GM21367 (cell line): ENCODE data around the gene PFKFB3.
"Not testable (repeated sequence)": the region's sequence is repeated elsewhere in the genome, so short reads cannot be mapped to it uniquely, and the experiment has no call there.

Experiments
- ATAC-seq: cut with Tn5 transposase; IDR thresholded peaks from one replicate; pipeline ENCODE4 v1.9.1; 2021; ENCODE audit not compliant: unreplicated experiment

PFKFB3 gene

DNA sequence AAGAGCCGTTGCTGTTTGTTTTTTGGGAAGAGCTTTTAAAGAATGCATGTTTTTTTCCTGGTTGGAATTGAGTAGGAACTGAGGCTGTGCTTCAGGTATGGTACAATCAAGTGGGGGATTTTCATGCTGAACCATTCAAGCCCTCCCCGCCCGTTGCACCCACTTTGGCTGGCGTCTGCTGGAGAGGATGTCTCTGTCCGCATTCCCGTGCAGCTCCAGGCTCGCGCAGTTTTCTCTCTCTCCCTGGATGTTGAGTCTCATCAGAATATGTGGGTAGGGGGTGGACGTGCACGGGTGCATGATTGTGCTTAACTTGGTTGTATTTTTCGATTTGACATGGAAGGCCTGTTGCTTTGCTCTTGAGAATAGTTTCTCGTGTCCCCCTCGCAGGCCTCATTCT is 31.6 kb downstream of the PFKFB3 start:
- ATAC-seq, result no peak

GRCh38 chr10:6236349-6237198 is 33.8 kb downstream of the PFKFB3 start:
- no peak for ATAC-seq

DNA sequence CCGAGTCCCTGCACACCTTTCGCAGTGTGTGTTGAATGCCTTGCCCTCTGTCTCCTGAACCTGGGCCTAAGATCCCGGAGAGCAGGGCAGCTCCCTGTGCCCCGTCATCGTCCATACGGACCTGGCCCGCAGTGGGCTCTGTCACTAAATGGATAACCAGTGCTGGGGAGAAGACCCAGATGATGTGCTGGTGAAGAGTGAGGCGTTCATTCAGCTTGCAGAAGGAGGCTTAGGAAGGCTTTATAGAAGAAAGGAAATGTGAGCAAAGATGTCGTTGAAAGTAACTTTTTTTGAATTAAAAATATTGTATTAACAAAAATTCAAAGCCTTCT is 34.4 kb downstream of the PFKFB3 start:
- no peak for ATAC-seq

DNA sequence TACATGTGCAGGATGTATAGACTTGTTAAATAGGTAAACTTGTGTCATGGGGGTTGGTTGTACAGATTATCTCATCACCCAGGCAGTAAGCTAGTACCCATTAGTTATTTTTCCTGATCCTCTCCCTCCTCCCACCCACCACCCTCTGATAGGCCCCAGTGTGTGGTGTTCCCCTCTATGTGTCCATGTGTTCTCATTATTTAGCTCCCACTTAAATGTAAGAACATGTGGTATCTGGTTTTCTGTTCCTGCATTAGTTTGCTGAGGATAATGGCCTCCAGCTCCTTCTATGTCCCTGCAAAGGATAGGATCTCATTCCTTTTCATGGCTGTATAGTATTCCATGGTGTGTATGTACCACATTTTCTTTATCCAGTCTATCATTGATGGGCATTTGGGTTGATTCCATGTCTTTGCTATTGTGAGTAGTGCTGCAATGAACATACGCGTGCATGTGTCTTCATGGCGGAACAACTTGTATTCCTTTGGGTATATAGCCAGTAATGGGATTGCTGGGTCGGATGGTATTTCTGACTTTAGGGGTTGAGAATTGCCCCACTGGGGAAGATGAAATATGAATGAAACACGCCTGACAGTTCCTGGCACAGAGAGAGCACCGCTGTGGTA is 36.0 kb downstream of the PFKFB3 start:
- not testable (repeated sequence) for ATAC-seq

GRCh38 chr10:6239213-6239991 is 36.7 kb downstream of the PFKFB3 start:
- no peak for ATAC-seq

GRCh38 chr10:6240254-6240653 is 37.5 kb downstream of the PFKFB3 start:
- no peak for ATAC-seq

DNA sequence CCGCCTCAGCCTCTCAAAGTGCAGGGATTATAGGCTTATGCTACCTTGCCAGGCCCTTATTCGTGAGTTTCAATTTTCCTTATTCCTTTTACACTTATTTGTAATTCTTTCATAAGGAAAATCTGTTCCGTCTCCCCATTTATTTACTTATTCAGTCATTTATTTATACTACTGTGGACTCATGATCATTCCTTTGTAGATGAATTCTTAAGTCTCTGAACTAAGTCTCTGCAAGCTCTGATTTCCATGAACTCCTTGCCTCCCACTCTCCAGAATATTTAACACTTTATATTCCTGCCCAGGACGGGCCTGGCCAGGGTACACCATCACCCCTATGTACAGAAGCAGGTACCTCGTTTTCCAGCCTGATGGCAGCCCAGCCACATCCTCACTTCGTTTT is 39.4 kb downstream of the PFKFB3 start:
- no peak for ATAC-seq

DNA sequence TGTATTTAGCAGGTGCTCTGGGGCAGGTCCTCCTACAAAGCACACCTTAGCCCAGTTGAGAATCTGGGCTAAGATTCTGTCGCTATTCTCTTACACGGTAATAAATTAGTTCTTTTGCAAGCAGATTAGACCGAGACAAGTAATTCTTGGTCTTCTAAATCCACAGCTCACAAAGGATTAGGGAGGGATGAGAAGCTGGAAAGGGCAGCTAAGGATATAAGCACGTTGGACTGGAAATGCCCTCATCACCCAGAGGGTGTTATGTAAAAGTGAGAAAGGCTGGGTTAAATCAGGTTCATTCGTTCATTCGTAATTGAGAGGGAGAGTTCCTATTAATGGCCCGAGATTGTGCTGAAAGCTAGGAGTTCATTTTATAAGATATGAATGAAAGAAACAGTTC is 41.8 kb downstream of the PFKFB3 start:
- ATAC-seq, result no peak

GRCh38 chr10:6247041-6247712 is 44.4 kb downstream of the PFKFB3 start:
- no peak for ATAC-seq

- ATAC-seq, result not testable (repeated sequence)
Observed at GRCh38 chr10:6248908-6249307, 46.2 kb downstream of the PFKFB3 start.

GRCh38 chr10:6249698-6250097 is 47.0 kb downstream of the PFKFB3 start:
- no peak for ATAC-seq

DNA sequence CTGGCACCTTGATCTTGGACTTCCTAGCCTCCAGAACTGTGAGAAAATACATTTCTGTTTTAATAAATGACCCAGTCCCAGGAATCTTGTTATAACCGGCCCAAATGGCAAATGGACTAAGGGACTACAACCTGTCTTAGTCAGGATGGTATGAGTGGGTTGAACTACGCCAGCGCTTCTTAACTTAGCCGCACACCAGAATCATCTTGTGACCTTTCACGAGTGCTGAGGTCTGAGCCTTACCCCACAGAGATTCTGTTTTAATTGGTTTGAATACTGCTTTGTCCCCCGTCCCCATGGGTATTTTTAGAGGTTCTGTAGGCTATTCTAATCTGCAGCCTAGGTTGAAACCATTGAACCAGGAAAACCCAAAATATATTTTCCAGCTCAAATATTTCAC is 48.0 kb downstream of the PFKFB3 start:
- ATAC-seq, result no peak

- ATAC-seq, result no peak
Observed at GRCh38 chr10:6254201-6254600, 51.5 kb downstream of the PFKFB3 start.

DNA sequence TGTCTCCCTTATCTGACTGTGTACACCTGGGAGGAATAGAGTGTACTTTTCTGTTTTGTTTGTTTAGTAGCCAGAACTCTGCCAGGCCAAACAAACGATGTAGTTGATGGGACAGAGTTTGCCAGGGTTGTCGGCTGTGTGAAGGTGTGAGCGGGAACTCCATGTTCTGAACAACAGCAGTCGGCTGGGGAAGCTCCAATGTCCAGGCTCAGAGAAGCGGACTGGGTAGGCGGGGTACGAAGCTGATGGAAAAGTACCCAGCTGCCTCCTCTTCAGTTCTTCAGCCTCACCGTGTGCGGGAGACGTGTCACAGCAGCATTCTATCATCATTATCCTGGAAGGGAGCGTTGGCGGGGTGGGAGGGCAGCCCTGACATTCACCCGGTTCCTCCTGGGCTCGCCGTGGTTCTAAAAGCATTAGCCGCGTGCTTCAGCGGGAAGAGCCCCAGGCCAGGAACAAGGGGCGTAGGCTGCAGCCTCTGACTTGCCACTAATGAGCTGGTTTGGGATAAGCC is 52.9 kb downstream of the PFKFB3 start:
- no peak for ATAC-seq

DNA sequence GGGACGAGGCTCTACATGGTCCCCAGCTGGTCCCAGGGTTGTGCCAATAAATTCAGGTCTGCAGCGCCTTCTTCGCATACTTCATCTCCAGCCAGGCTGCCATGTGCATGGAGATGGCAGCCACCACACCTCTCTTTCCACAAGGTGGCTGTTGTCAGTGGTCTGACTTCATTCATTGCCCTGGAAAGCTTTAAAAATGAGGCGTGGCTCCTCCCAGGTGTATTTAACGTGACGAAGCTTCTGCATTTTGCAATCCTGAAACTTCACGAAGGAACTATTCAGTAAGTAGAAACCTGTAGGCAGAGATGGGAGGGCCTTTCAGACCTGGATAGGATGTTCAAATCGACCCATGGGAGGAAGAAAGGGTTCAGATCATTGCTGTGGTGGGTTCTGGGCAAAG is 53.7 kb downstream of the PFKFB3 start:
- no peak for ATAC-seq

- ATAC-seq, result no peak
Observed at GRCh38 chr10:6259153-6259552, 56.4 kb downstream of the PFKFB3 start.

DNA sequence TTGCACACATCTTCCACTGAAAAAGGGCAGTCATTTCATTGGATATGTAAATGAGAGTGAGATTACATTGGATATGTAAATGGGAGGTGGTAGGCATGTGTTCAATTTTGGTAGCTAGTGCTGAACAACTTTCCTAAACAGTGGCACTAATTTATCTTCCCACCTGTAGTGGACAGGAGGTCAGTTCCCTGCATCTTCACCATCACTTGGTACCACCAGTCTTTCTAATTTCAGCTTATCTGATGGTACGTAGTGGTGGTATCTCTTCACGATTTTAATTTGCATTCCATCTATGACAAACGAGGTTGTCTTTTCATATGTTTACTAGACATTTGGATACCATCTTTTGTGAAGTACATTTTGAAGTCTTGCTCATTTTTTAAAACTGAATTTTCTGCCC is 58.1 kb downstream of the PFKFB3 start:
- no peak for ATAC-seq

DNA sequence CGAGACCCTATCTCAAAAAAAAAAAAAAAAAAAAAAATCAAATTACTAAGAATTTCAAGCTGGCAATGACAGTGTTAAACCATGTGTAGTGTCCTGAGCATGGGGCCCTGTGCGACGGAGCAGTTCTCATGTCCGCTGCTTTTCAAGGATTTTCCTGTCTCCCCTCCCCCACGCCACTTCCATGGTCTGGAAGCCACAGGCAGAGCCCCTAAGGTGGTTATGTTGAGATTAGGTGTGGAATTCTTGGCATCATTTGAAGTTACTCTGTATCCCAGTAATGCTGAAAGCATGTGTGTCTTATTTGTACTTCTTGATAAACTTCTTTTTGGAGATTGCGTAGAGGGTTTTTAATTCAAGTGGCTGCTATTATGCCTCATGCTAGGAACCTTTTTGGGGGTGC is 65.2 kb downstream of the PFKFB3 start:
- no peak for ATAC-seq

GRCh38 chr10:6269432-6269831 is 66.7 kb downstream of the PFKFB3 start:
- no peak for ATAC-seq

DNA sequence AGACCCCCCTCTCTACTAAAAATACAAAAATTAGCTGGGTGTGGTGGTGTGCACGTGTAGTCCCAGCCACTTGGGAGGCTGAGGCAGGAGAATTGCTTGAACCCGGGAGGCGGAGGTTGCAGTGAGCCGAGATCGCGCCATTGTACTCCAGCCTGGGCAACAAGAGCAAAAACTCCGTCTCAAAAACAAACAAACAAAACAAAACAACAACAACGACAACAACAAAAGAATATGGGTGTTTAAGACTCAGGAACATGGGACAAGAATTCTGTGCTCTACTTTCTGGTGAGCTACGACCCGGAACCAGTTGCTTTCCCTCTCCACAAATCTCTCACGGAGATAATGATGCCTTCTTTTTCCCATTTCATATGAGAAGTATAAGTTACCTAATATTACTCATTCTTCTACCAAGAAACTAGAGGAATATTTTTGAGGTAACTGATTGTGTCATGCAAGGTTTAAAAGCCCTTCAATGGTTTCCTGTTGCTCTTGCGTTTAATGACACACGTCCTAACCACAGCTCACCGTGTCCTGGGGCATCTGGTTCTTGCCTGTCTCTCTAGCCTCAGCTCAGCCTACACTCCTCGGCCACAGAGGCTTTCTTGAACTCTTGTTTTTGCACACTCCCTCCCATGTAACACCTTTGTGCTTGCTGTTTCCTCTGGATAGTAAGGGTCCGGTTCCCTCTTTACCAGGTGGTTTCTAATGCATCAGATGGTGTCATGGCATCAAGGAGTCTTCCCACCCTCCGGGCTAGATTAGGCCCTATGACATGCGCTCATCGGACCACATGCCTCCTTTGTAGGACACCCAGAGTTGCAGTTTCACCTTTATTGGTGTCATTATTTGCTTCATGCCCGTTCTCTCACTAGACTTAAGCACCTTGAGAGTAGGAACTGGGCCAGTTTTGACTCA is 67.5 kb downstream of the PFKFB3 start:
- ATAC-seq, result peak; percentile 69
